ENCODE measurements around the gene HS3ST4.

- TF ChIP-seq CTCF (IDR thresholded peaks at IDR 0.05; ENCODE audit: insufficient read depth, low read depth, low read length) (no peak), EZH2 (IDR thresholded peaks at IDR 0.05; ENCODE audit: insufficient read depth, low read length) (no peak)
These were observed 339.5 kb downstream of the HS3ST4 start for GRCh38 chr16:26031286-26031685.

Data from astrocyte (in vitro differentiated cells and primary cell).